ENCODE measurements around the gene SLC25A43.
"Not testable (repeated sequence)": the region's sequence is repeated elsewhere in the genome, so short reads cannot be mapped to it uniquely, and the experiment has no call there.

The SLC25A43 gene

DNA sequence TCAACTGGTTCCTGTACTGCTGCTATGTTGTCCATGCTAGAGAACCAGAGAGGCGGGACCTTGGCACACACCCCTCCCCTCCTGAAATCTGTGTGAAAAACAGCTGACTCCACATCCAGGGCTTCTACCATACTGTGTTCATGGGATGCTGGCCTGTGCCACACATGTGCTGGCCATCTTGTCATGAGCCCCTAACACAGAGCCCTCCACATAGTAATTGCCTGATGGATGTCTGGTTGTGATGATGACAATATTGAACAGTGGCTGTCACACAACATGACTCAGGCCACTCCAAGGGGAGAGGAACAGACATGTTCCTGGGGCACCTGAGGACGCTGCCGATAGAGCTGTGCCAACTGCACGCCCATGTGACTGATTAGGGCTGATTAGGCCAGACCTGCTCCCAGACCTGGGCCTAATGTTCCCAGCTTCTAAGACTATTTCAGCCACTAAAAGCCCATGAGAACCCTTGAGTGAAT is 82.2 kb downstream of the SLC25A43 start:
- H3K4me1 ChIP-seq (ENCODE audit: low read depth, poor library complexity, severe bottlenecking): peaks cover 14% of the 10 kb centered on the region
- H3K9ac ChIP-seq: no peak overlapping the region
- no peaks in the 10 kb centered on the region for H3K79me2 ChIP-seq (ENCODE audit: insufficient read depth, low read depth)
- no peaks in the 10 kb centered on the region for H3K27me3 ChIP-seq (ENCODE audit: insufficient read depth, low read depth)
- TF ChIP-seq, protein P1, sequence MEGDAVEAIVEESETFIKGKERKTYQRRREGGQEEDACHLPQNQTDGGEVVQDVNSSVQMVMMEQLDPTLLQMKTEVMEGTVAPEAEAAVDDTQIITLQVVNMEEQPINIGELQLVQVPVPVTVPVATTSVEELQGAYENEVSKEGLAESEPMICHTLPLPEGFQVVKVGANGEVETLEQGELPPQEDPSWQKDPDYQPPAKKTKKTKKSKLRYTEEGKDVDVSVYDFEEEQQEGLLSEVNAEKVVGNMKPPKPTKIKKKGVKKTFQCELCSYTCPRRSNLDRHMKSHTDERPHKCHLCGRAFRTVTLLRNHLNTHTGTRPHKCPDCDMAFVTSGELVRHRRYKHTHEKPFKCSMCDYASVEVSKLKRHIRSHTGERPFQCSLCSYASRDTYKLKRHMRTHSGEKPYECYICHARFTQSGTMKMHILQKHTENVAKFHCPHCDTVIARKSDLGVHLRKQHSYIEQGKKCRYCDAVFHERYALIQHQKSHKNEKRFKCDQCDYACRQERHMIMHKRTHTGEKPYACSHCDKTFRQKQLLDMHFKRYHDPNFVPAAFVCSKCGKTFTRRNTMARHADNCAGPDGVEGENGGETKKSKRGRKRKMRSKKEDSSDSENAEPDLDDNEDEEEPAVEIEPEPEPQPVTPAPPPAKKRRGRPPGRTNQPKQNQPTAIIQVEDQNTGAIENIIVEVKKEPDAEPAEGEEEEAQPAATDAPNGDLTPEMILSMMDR (conservative IDR thresholded peaks at IDR 0.05; ENCODE audit: low read depth, low read length): no peak
- H3K27ac ChIP-seq: no peak overlapping the region
- H4K20me1 ChIP-seq (ENCODE audit: insufficient read depth): no peaks in the 10 kb centered on the region
- no peaks in the 10 kb centered on the region for H3K36me3 ChIP-seq (ENCODE audit: insufficient read depth)
- H3K4me2 ChIP-seq: no peak overlapping the region
- H3K4me3 ChIP-seq (IDR thresholded peaks at IDR 0.05; ENCODE audit: insufficient read depth, low read depth, low read length): no peak overlapping the region
- H2AFZ ChIP-seq (ENCODE audit: low read depth): no peak overlapping the region

DNA sequence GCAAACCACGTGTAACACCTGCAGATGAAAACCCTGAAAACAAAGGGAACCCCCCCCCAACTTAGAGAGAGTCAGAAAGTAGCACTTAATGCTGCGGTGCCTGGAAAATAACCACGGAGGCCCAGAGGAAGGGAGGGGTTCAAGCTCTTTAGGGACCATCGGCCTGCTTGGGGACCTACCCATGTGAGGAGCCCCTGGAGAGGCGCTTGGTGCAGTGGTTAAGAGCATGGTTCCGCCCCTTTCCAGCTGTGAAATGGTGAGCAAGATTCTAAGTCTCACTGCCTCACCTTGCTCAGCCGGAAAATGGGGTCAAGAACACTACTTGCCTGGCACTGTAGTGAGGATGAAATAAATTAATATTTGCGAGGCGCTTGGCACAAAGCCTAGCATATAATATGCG is 82.9 kb downstream of the SLC25A43 start:
- no peaks in the 10 kb centered on the region for H3K36me3 ChIP-seq (ENCODE audit: insufficient read depth)
- H2AFZ ChIP-seq (ENCODE audit: low read depth): no peak overlapping the region
- no peaks in the 10 kb centered on the region for H3K27me3 ChIP-seq (ENCODE audit: insufficient read depth, low read depth)
- no peak overlapping the region for H3K4me2 ChIP-seq
- H3K9ac ChIP-seq: no peak overlapping the region
- H3K79me2 ChIP-seq (ENCODE audit: insufficient read depth, low read depth): no peaks in the 10 kb centered on the region
- H3K4me3 ChIP-seq (IDR thresholded peaks at IDR 0.05; ENCODE audit: insufficient read depth, low read depth, low read length): no peak overlapping the region
- peaks cover 14% of the 10 kb centered on the region for H3K4me1 ChIP-seq (ENCODE audit: low read depth, poor library complexity, severe bottlenecking)
- TF ChIP-seq, protein P1 (conservative IDR thresholded peaks at IDR 0.05; ENCODE audit: low read depth, low read length): no peak
- no peak overlapping the region for H3K27ac ChIP-seq
- no peaks in the 10 kb centered on the region for H4K20me1 ChIP-seq (ENCODE audit: insufficient read depth)

DNA sequence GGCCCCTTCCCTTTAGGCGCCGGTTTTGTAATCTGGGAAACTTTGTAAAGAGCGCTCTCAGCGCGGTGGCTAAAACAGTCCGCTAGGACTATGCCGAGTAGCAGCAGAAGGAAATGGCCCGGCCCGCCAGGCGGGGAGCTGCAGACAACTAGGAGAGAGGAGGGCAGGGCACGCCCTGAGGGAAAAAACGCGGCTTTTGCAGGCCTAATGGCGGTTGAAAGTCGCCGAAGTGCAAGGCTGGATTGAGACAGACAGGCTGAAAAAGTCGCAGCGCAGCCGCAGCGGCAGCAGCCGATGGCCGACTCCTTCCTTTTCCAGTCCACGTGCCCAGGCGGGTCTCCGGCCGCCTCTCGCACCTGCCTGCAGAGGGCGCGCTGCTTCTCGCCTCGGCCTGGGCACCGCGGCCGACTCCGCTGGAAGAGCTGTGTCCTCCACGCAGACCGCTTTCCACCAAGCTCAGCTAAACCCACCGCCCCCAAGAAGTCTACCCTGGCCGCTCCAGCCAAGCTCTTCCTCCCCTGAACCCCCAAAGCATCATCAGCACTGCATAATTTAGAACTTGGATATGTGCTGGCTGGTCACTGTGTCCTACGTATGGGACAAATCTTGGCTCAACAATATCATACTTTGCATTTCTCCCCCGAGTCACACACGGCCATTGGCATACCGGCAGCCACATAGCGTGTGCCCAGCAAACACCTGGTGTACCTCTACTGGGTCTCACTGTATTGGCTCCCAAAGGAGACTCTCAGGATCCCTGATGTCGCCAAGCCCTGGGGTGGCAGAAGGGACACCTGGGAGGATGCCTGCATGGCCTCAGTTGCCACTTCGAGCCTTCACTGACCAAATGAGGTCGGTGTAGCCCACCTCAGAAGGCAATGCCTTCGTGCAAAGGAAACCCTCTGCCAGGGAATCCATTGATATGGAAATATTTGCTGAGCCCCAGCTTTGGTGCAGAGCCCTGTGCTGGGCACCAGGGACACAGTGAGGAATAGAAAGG is 83.6 kb downstream of the SLC25A43 start:
- TF ChIP-seq, protein P1 (conservative IDR thresholded peaks at IDR 0.05; ENCODE audit: low read depth, low read length): no peak
- no peak overlapping the region for H3K4me2 ChIP-seq
- no peak overlapping the region for H3K27ac ChIP-seq
- peaks cover 11% of the 10 kb centered on the region for H3K4me1 ChIP-seq (ENCODE audit: low read depth, poor library complexity, severe bottlenecking)
- H3K79me2 ChIP-seq (ENCODE audit: insufficient read depth, low read depth): no peaks in the 10 kb centered on the region
- no peaks in the 10 kb centered on the region for H4K20me1 ChIP-seq (ENCODE audit: insufficient read depth)
- no peak overlapping the region for H3K9ac ChIP-seq
- no peak overlapping the region for H3K4me3 ChIP-seq (IDR thresholded peaks at IDR 0.05; ENCODE audit: insufficient read depth, low read depth, low read length)
- no peaks in the 10 kb centered on the region for H3K36me3 ChIP-seq (ENCODE audit: insufficient read depth)
- H2AFZ ChIP-seq (ENCODE audit: low read depth): no peak overlapping the region
- H3K27me3 ChIP-seq (ENCODE audit: insufficient read depth, low read depth): no peaks in the 10 kb centered on the region

DNA sequence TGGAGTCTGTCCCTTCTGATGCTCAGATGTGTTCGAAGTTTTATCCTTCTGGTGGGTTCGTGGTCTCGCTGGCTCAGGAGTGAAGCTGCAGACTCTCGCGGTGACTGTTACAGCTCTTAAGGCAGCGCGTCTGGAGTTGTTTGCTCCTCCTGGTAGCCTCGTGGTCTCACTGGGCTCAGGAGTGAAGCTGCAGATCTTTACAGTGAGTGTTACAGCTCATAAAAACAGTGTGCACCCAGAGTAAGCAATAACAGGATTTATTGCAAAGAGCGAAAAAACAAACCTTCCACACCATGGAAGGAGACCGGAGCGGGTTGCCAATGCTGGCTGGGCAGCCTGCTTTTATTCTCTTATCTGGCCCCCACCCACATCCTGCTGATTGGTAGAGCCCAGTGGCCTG is 87.6 kb downstream of the SLC25A43 start:
- no peak overlapping the region for H3K4me2 ChIP-seq
- TF ChIP-seq, protein P1 (conservative IDR thresholded peaks at IDR 0.05; ENCODE audit: low read depth, low read length): no peak

DNA sequence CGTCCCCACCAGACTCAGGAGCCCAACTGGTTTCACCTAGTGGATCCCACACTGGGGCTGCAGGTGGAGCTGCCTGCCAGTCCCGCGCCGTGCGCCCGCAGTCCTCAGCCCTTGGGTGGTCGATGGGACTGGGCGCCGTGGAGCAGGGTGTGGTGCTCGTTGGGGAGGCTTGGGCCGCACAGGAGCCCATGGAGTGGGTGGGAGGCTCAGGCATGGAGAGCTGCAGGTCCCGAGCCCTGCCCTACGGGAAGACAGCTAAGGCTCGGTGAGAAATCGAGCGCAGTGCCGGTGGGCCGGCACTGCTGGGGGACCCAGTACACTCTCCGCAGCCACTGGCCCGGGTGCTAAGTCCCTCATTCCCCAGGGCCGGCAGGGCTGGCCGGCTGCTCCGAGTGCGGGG is 88.6 kb downstream of the SLC25A43 start:
- not testable (repeated sequence) for H3K4me3 ChIP-seq (IDR thresholded peaks at IDR 0.05; ENCODE audit: insufficient read depth, low read depth, low read length); H3K4me2 ChIP-seq; H3K27ac ChIP-seq; H2AFZ ChIP-seq (ENCODE audit: low read depth); H3K36me3 ChIP-seq (ENCODE audit: insufficient read depth); H4K20me1 ChIP-seq (ENCODE audit: insufficient read depth); H3K9ac ChIP-seq; H3K79me2 ChIP-seq (ENCODE audit: insufficient read depth, low read depth); H3K27me3 ChIP-seq (ENCODE audit: insufficient read depth, low read depth); H3K4me1 ChIP-seq (ENCODE audit: low read depth, poor library complexity, severe bottlenecking)

More for the DNA sequence above, 87.6 kb downstream of the SLC25A43 start:
- H3K36me3 ChIP-seq (ENCODE audit: insufficient read depth): no peaks in the 10 kb centered on the region
- H2AFZ ChIP-seq (ENCODE audit: low read depth): no peak overlapping the region
- H4K20me1 ChIP-seq (ENCODE audit: insufficient read depth): no peaks in the 10 kb centered on the region
- H3K27me3 ChIP-seq (ENCODE audit: insufficient read depth, low read depth): no peaks in the 10 kb centered on the region
- H3K4me1 ChIP-seq (ENCODE audit: low read depth, poor library complexity, severe bottlenecking): no peaks in the 10 kb centered on the region
- no peak overlapping the region for H3K9ac ChIP-seq
- no peaks in the 10 kb centered on the region for H3K79me2 ChIP-seq (ENCODE audit: insufficient read depth, low read depth)
- H3K27ac ChIP-seq: no peak overlapping the region
- H3K4me3 ChIP-seq (IDR thresholded peaks at IDR 0.05; ENCODE audit: insufficient read depth, low read depth, low read length): no peak overlapping the region

All from KMS-11 (cell line).